Endothelial cell of coronary artery (primary cell): ENCODE results near the gene WFS1. TPM values are rescaled to one million over a fixed set of nuclear protein-coding genes. Genes with fewer than 3 reads are reported as not detected.

ENCODE experiments used
- total RNA-seq: library from RNA; depleted of rRNA; stranded (reverse); fragments of >200 nt; gene quantifications from 2 replicates; pipeline ENCODE4 v1.2.3, GENCODE V29; 2014

WFS1 gene, protein sequence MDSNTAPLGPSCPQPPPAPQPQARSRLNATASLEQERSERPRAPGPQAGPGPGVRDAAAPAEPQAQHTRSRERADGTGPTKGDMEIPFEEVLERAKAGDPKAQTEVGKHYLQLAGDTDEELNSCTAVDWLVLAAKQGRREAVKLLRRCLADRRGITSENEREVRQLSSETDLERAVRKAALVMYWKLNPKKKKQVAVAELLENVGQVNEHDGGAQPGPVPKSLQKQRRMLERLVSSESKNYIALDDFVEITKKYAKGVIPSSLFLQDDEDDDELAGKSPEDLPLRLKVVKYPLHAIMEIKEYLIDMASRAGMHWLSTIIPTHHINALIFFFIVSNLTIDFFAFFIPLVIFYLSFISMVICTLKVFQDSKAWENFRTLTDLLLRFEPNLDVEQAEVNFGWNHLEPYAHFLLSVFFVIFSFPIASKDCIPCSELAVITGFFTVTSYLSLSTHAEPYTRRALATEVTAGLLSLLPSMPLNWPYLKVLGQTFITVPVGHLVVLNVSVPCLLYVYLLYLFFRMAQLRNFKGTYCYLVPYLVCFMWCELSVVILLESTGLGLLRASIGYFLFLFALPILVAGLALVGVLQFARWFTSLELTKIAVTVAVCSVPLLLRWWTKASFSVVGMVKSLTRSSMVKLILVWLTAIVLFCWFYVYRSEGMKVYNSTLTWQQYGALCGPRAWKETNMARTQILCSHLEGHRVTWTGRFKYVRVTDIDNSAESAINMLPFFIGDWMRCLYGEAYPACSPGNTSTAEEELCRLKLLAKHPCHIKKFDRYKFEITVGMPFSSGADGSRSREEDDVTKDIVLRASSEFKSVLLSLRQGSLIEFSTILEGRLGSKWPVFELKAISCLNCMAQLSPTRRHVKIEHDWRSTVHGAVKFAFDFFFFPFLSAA
- 18.7 and 22.6 TPM in 2 replicates for total RNA-seq

DNA sequence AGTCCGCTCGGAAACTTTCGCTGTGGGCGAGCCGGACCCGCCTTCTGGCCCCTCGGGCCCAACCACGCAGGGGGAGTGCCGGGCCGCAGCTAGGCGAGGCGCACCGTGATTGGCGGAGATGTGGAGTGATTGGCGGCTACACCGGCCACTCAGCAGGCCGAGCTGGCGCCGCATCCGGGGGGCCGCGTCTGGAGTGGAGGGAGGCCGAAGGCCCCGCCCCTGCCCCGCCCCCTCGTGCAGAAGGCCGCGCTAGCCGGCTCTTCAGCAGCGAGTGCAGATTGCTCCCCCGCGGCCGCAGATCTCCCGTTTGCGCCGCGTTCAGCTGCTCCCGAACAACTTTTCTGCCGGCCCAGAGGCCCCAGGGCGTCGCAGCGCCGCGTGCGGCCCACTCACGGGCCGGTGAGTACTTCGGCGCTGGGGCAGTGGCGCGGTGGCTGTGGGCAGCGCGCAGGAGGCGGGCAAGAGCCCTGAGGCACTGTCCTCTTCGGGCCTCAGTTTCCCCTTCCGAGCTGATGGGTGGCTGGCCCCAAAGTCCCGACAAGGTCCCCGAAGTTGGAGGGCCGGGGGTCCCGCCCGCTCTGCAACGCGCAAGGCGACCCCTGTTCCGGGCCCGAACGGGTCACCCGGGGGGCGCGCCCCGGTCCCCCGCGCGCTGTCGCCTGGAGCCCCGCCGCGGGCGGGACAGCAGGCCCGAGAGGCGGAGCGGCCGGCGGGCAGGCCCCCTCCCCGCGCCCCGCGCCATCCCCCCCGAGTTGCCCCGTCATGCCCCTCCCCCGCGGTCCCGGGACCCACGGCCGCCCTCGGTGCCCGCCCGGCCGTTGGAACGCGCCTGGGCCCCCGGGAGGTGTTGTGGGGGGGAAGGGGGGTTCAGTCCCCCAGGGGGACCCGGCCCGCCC, at the start of gene WFS1:
Gene WFS1 (plus strand): TSS at position 235 of the 896 bp plus-strand sequence. CDS start 7,606 bp downstream, outside the sequence.

Other genes with a start within 250 kb of the WFS1 start
- gene JAKMIP1, start 69.3 kb upstream of the WFS1 start, total RNA-seq = not detected in 2 replicates
- gene PPP2R2C, start 202.8 kb downstream of the WFS1 start, total RNA-seq = 0.09 and 0.66 TPM in 2 replicates